Measurements from ENCODE around the gene UGT1A5. TPM values are rescaled to one million over a fixed set of nuclear protein-coding genes. Genes with fewer than 3 reads are reported as not detected.

UGT1A5 gene
- total and polyA plus RNA-seq, 2 experiments from 2014 or later = not detected

GRCh38 chr2:233792720-233793119 is 80.0 kb downstream of the UGT1A5 start:
- no peak overlapping the region for H3K27ac ChIP-seq (ENCODE audit: low read depth)
- no peaks in the 10 kb centered on the region for H3K36me3 ChIP-seq (ENCODE audit: insufficient read depth)
- no peaks in the 10 kb centered on the region for H3K79me2 ChIP-seq (replicated peaks; ENCODE audit: insufficient read depth)
- Mint-ChIP-seq H3K4me3 (no peak overlapping the region), H3K36me3 (ENCODE audit: low read depth) (no peaks in the 10 kb centered on the region; the same call in 2 of the 3 replicates), H3K27ac (no peak overlapping the region), H3K9me3 (peaks cover 12% of the 10 kb centered on the region), H3K4me1 (no peaks in the 10 kb centered on the region; the same call in 2 of the 3 replicates), H3K27me3 (ENCODE audit: insufficient read depth, low read depth, poor library complexity) (peaks cover 11% of the 10 kb centered on the region)
- H4K20me1 ChIP-seq (replicated peaks; ENCODE audit: insufficient read depth) = no peaks in the 10 kb centered on the region
- H3K4me1 ChIP-seq (ENCODE audit: insufficient read depth) = no peaks in the 10 kb centered on the region
- no peak overlapping the region for H2AFZ ChIP-seq
- ATAC-seq (no peak), DNase-seq (ENCODE audit: low spot score) (no peak)
- no peaks in the 10 kb centered on the region for H3K27me3 ChIP-seq (ENCODE audit: insufficient read depth)
- no peak overlapping the region for H3K4me2 ChIP-seq
- no peaks in the 10 kb centered on the region for H3F3A ChIP-seq (replicated peaks; ENCODE audit: low read depth)
- no peak for TF ChIP-seq ZNF462 (CRISPR knock-in tag; IDR thresholded peaks at IDR 0.05)
- no peak for TF ChIP-seq ZNF114 (CRISPR knock-in tag; IDR thresholded peaks at IDR 0.05)
- TF ChIP-seq ZNF331 (CRISPR knock-in tag; IDR thresholded peaks at IDR 0.05; ENCODE audit: low read depth) = no peak
- no peak for TF ChIP-seq REST (IDR thresholded peaks at IDR 0.05; ENCODE audit: unreplicated experiment)
- TF ChIP-seq POLR2AphosphoS5 (IDR thresholded peaks at IDR 0.05; ENCODE audit: low read depth) = no peak
- no peak for TF ChIP-seq EZH2phosphoT487 (IDR thresholded peaks at IDR 0.05; ENCODE audit: unreplicated experiment)
- no peak for TF ChIP-seq JUNB (IDR thresholded peaks at IDR 0.05; ENCODE audit: unreplicated experiment)
- no peak for TF ChIP-seq EZH2 (IDR thresholded peaks at IDR 0.05; ENCODE audit: low read depth, unreplicated experiment)
- TF ChIP-seq CREB1 (CRISPR knock-in tag; IDR thresholded peaks at IDR 0.05; ENCODE audit: low read depth) = no peak
- TF ChIP-seq ETS1 (IDR thresholded peaks at IDR 0.05) = no peak
- TF ChIP-seq STAT1 (IDR thresholded peaks at IDR 0.05; ENCODE audit: unreplicated experiment) = no peak
- TF ChIP-seq CTCF (conservative IDR thresholded peaks at IDR 0.05; ENCODE audit: low read depth in 2 of 2) = no peak
- H3K9me2 ChIP-seq (ENCODE audit: insufficient read depth) = no peaks in the 10 kb centered on the region
- H3K4me3 ChIP-seq = no peak overlapping the region

All from GM23338 (cell line).